CD4-positive, alpha-beta T cell treated with Interleukin-15 for 4 hours (primary cell): ENCODE measurements around the gene STRA6.

Experiments used
- DNase-seq: peaks from one replicate; pipeline ENCODE4 v3.0.0-alpha.2; 2020; ENCODE audit warnings: low spot score

Gene STRA6

GRCh38 chr15:74202452-74203401 lies at the start of gene STRA6:
Gene STRA6, minus strand, starts transcription at chr15:74202787. Its CDS starts 520 bp downstream, at chr15:74202267.
- no peak for DNase-seq

- DNase-seq = no peak
Observed at GRCh38 chr15:74252291-74252690, 49.7 kb upstream of the STRA6 start.

GRCh38 chr15:74251131-74251811 lies 48.7 kb upstream of the STRA6 start:
- DNase-seq = no peak

- no peak for DNase-seq
Observed at GRCh38 chr15:74250266-74250665, 47.7 kb upstream of the STRA6 start.

GRCh38 chr15:74245342-74245931 lies 42.9 kb upstream of the STRA6 start:
- DNase-seq = no peak

GRCh38 chr15:74244822-74245341 lies 42.3 kb upstream of the STRA6 start:
- no peak for DNase-seq

- no peak for DNase-seq
Observed at GRCh38 chr15:74243431-74243830, 40.8 kb upstream of the STRA6 start.

- DNase-seq = no peak
Observed at GRCh38 chr15:74242441-74243185, 40.0 kb upstream of the STRA6 start.

- DNase-seq = no peak
Observed at GRCh38 chr15:74240897-74241614, 38.5 kb upstream of the STRA6 start.

GRCh38 chr15:74240002-74240568 lies 37.5 kb upstream of the STRA6 start:
- no peak for DNase-seq

- no peak for DNase-seq
Observed at GRCh38 chr15:74239051-74239705, 36.6 kb upstream of the STRA6 start.

GRCh38 chr15:74235962-74236361 lies 33.4 kb upstream of the STRA6 start, which contains the start of gene CCDC33:
Gene CCDC33, plus strand, starts transcription at chr15:74236326. Its CDS starts 394 bp downstream, at chr15:74236720.
- no peak for DNase-seq

- DNase-seq = no peak
Observed at GRCh38 chr15:74234598-74234875, 31.9 kb upstream of the STRA6 start.

- DNase-seq = no peak
Observed at GRCh38 chr15:74233851-74234597, 31.4 kb upstream of the STRA6 start.

GRCh38 chr15:74233373-74233772 lies 30.8 kb upstream of the STRA6 start:
- DNase-seq = no peak

- no peak for DNase-seq
Observed at GRCh38 chr15:74231475-74231874, 28.9 kb upstream of the STRA6 start.

- no peak for DNase-seq
Observed at GRCh38 chr15:74229686-74230085, 27.1 kb upstream of the STRA6 start.

- no peak for DNase-seq
Observed at GRCh38 chr15:74228723-74229081, 26.1 kb upstream of the STRA6 start.

GRCh38 chr15:74227968-74228722 lies 25.6 kb upstream of the STRA6 start:
- DNase-seq = no peak
